Mesenteric fat pad (tissue), 1 donor: ENCODE measurements around the gene AQP2. TPM values are rescaled to one million over a fixed set of nuclear protein-coding genes. Genes with fewer than 3 reads are reported as not detected.
A peak's percentile ranks its signal among the peaks of the same experiment; 100 is the strongest.

Experiments
- DNase-seq: peaks from one replicate; pipeline ENCODE4 v3.0.0-alpha.2; 2020; ENCODE audit warnings: low spot score
- total RNA-seq: library from RNA; stranded (reverse); fragmentation: NEBNext Ultra II Directional; extraction: Animal tissue kit (Norgen Biotek cat#: 25700); gene quantifications from one replicate; pipeline ENCODE4 v1.2.1, GENCODE V29; 2021
- donor health status: DM: yes; HTN: yes; CAD: no.

The AQP2 gene
- total RNA-seq, 1 donor from 2014 or later: not detected

DNA sequence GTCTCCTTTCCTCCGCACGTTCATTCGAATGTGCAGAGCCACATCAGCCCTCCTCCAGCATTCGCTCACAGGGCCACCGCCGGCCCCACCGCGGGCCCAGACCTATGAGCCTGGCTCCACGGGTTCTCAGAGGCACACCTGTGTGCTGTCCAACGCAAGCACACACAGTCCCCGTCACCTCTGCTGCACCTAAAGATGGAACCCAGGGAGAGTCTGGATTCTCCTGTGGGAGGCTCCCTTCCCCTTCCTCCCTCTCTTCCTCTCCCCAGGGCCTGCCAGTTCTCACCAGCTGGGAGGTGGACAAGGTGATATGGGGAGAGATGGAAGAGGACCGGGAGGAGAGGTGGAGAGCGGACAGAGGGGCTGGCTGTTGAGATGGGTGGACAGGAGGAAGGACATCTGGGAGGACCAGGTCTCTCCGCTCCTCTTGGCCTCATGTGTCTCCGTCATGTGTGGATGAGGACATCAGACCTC, 17.3 kb downstream of the AQP2 start:
- no peak for DNase-seq

DNA sequence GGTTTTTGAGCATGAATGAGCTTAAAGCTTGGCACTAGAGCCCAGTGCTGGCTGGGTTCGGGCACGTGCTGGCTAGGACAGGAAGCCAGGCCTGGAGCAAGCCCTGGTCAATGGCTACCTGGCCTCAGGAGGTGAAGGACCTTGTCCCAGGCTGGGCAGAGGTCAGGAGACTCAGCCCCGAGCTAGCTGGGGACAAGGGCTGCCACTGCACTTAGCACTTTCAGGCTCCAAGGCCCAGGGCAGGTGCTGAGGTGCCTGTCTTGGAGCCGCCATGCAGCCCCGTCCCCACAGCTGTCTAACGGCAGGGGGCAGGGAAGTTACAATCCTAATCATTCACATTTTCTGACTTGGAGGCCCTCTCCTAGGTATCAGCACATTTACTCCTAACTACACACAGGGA, 17.9 kb downstream of the AQP2 start:
- DNase-seq: no peak

DNA sequence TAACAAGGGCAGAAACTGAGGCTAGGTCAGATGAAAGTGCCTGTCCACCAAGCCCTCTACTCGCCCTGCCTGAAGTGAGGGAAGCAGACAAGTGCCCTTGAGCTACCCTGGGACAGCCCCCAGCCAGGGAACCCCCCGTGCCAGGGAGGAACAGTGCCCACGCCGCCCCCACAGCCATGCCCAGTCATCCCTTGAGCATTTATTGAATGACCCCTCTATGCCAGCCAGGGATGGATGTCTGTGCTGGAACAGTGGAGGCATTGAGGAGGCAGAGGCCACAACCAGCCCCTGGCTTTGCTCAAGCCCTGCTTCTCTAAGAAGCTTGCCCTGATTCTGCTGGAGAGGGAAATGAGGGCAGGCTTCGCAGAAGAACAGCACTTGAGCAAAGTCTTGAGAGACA, 18.5 kb downstream of the AQP2 start:
- no peak for DNase-seq

DNA sequence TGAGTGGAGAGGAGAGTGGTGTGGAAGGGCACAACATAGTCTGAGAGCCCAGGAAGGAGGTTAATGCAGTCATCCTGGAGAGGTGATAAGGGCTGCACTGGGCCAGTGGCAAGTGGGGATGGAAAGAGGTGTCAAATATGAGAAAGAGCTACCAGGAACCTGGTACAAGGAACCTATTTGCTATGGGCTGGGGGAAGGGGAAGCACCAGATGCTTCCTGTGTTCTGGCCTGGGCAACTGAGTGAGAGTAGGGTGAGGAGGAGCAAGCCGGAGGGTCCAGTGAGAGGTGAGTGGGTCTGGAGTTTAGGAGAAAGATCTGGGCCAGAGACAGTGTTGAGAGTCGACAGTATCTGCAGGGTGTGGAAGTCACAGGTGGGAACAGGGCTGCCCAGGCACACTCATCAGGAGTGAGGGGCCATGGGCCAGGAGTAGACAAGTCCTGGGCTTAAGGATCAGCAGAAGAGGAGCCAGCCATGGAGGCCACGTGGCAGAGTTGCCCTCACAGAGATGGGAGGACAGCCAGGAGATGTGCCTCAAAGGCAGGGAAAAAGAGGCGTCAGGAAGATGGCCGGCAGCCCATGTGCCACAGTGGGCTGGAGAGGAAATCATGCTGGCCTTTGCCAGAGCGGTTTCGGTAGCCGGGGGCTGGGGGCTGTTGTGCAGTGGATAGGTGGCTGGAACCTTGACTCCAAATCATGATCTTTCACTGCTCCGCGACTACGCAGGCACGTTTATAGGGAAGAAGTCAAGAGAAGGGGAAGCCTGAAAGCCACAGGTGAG, 19.3 kb downstream of the AQP2 start:
- DNase-seq: peak; percentile 89

DNA sequence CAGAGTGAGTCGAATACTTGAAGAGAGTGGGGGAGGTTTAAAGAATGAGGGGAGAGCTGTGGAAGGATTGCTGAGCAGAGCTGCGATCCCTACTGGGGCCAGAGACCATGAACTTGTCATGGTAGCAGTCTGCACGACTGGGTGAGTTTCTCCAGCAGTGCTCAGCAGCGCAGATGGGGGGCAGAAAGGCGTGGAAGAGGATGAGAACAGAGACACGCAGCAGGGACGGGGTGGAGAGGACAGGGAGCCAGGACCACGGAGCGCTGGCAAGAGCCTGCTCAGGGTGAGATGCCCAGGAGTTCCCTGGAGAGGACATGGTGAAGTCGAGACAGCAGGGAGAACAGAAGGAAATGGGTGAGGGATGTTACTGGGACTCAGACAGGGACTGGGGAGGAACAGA, 20.1 kb downstream of the AQP2 start:
- no peak for DNase-seq

DNA sequence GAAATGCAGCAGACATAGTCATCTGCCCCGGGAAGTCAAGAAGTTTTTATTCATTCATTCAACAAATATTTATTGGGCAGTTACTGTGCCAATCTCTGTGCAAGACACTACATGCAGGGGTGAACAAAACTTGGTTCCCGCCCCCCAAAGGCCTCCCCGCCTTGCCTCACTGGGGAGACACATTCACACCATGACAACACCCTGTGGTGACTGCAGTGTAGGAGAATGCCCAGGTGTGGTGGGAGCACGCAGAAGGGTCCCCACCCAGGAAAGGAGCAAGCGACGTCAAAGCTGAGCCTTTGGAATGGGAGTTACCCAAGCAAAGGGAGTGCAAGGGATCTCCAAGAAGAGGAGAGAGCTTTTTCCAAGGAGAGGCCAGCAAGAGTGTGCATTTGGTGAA, 20.6 kb downstream of the AQP2 start:
- DNase-seq: no peak

DNA sequence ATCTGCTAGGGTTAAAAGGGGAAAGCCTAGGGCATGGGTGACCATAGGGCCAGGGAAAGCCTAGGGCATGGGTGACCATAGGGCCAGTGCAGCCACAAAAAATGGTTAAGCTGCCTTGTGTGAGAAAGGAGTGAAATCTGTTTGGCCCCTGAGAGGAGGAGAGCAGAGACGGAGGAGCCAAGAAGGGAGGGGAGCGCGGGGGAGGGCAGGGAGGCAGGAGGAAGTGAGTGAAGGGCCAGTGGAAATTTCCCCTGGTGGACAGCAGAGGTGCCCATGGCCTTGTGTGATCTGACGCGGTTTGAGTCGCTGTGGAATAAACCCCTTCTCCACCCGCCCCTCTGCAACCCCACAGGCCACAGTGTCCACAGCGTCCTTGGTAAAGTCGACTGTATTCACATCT, 21.6 kb downstream of the AQP2 start:
- DNase-seq: no peak

DNA sequence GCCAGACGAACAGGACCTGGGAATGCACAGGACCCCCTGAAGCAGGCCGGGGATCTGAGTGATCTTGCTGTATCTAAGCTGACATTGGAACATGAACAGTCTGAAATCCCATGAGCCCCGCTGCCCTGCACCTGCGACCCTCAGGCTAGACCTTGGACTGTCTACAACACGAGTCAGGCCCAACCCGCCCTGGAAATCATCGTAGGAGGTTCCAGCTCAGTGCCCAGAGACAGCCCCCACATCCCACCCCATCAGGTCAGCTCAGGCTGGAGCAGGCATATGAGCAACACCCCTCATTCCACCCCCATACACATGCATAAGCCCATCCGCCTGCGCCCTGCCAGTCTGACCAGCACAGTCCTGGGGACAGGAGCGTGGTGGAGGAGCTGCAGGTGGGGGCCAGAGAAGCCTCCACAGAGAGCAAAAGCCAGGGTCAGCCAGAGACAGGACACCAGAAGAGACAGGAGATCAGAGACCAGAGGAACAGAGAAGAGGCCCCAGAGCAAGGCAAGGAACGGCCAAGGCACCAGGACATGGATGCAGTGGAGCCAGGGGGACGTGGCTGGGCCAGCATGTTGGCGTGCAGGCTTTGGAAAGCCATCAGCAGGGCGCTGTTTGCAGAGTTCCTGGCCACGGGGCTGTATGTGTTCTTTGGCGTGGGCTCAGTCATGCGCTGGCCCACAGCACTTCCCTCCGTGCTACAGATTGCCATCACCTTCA, 22.3 kb downstream of the AQP2 start, which contains the start of gene AQP6:
TSS of gene AQP6 (plus strand) at position 307 of the 720 bp plus-strand sequence. CDS start at position 534, 227 bp downstream.
- no peak for DNase-seq

DNA sequence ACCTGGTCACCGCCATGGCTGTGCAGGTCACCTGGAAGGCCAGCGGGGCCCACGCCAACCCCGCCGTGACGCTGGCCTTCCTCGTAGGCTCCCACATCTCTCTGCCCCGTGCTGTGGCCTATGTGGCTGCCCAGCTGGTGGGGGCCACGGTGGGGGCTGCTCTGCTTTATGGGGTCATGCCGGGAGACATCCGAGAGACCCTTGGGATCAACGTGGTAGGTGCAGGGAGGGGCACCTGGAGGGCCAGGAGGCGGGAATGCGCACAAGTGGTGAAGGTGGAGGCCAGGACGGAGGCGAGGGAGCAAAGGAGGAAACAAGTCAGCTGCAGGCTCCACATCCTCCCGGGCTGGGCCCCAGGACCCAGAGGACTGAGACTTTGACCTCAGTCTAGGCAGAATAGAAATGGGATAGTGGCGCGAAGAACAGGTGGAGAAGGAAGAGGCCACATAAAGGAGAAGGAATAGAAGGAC, 22.9 kb downstream of the AQP2 start:
- no peak for DNase-seq

DNA sequence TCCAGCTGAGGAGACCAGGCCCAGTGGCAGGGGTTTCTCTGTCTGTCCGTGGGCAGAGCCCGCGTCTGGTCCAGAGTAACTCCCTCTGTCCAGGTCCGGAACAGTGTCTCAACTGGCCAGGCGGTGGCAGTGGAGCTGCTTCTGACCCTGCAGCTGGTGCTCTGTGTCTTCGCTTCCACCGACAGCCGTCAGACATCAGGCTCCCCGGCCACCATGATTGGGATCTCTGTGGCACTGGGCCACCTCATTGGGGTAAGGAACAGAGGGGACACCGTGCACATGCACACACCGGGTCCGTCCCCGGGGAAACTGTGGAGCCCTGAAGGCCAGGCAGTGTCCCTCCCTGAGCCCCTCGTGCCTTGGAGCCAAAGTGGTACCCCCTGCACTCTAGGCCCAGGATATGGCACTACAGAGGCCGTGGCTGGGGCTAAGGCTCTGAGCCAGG, 23.7 kb downstream of the AQP2 start:
- DNase-seq: no peak

DNA sequence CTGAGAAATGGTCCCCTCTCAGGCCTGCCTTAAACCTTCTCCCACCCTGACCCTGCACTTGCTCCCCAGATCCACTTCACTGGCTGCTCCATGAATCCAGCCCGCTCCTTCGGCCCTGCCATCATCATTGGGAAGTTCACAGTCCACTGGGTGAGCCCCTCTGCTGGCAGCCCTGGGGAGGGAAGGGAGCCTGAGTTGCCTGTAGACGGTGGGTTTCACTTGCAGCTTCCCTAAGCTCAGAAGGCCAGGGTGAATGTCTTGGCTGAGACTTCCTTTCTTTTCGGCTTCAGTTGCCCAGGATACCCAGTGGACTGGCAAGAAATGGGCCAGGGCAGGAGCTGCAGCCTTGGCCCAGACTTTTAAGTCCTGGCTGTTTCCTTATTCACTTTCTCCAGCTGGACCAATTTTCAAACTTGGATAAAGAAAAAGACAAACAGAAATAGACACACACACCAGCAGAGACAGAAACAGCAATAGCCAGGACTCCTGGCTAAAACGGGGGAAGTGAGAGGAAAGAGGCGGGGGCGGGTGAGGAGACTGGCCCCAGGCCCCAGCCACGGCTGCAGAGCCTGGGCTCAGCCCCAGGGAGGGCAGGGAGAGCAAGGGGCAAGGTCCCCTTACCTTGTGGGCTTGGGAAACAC, 24.3 kb downstream of the AQP2 start:
- no peak for DNase-seq

DNA sequence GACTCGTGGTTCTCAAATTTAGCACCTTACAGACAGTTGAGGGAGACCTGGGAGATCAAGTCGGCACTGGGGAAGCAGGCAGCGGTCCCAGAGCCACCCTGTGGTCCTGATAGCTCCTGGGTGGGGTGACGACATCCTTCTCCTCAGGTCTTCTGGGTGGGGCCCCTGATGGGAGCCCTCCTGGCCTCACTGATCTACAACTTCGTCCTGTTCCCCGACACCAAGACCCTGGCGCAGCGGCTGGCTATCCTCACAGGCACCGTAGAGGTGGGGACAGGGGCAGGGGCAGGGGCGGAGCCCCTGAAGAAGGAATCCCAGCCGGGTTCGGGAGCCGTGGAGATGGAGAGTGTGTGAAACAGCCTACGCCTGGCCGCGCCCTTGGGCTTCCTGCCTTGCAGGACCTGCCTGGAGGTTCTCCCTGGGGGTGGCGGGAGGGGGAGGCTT, 24.8 kb downstream of the AQP2 start:
- DNase-seq: no peak

DNA sequence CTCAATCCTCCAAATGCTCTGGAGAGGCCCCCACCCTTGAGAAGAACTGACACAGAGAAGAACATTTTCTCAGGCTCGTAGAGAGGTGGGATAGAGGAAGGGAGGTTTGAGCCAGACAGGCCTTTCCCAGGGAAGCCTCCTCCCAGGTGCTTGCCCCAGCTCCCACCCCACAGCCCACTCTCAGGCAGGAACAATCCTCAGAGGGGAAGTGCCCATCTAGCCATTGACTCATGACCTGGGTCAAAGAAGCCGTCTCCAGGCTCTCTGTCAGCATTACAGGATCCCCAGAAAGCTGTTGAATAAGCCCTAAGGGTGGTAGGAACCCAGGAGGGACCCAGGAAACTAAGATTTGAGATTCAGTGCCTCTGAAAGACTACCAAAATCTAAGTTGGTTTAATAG, 26.0 kb downstream of the AQP2 start:
- DNase-seq: no peak

DNA sequence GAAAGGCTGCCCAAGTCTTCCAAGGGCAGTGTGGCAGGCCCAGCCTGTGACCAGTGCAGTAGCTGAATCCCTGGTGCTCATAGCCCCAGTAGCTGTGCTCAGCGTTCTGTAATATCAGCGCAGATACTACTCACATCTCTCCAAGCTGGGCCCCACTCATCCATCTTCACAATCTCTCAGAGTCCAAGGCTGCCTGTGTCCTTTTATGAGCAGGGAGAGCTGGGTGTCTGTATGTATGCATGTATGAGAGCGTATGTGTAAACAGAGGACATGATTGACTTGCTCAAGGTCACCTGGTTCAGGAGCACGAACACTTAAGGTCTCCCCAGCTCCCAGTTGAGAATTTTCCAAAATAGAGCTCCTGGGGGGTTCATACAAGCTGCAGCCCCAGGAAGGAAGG, 27.6 kb downstream of the AQP2 start:
- DNase-seq: no peak

DNA sequence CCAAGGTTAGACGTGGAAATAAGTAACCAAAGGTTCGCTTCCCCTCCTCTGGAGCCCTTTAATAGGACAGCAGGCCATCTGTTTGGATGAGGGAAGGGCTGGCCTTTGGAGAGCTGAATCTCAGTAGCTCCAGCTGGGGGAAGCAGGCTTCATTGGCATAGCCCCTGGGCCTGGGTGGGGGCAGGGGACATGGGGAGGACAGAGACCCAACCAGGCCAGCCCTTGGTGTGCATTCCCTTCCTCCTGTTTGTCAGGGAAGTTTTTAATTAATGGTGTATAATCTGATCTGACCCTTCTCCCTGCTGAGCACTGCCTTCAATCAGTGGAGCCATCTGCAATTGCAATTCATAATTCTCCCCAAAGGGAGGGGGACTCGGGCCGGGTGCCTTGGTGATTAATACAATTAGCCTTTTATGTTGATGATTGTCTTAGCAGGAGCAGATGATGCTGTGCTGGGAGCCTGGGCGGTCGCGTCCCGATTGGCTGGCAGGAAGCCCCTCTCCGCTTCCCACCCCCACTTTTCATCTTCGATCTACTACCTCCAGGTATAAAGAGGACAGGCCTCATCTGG, 28.6 kb downstream of the AQP2 start:
- DNase-seq: no peak

DNA sequence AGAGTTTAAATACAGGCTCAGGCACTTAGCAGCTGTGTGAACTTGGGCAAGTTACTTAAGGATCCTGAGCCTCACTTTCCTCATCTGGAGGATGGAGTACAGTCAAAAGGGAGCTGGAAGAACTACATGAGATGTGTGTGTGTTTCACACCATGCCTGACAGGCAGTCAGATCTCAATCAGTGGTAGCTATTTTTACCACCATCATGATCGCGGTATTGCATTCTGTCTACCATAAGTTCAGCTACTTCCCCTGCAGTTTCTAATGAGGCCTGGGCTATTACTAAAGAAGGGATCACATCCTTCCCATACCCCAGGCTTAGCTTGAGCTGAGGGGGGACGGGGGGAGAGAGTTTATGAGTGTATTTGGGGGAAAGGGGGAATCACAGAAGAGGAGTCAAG, 29.3 kb downstream of the AQP2 start:
- no peak for DNase-seq

DNA sequence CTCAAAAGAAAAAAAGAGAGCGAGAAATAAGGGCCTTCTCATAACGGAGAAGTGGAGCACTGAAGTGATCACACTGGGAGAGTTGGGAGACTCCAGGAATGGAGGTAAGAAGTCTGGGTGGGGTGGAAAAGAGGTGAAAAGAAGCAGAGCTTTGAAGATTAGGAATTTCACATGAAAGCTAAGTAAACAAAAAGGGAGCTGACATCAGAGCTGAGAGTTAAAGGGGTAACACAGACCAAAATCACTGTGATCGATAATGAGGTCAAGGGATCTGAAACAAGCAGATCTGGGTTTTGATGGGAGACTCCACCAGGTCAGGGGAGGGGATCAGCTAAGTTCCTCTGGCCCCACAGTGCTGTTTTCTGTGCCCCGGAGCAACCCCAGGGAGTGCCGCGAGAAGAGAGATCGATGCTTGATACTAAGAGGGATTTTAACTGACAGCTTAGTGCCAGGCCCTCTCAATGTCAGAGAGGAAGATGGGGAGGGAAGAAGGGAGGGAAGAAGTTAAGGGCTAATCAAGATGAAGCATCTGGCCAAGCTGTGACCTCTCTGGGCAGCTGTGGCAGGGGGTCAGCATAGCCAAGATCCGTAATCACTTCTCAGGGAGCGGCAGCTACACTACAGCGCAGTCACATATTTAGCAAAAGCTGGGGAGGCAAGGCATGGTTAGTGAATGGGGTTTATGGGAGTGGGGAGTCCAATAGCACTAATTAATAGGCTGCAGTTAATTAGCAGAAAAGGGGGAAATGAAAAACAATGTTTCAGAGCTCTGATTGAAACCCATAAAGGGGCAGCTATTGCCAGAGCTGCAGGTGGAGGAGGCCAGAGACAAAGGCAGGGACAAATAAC, 30.2 kb downstream of the AQP2 start:
- DNase-seq: no peak

DNA sequence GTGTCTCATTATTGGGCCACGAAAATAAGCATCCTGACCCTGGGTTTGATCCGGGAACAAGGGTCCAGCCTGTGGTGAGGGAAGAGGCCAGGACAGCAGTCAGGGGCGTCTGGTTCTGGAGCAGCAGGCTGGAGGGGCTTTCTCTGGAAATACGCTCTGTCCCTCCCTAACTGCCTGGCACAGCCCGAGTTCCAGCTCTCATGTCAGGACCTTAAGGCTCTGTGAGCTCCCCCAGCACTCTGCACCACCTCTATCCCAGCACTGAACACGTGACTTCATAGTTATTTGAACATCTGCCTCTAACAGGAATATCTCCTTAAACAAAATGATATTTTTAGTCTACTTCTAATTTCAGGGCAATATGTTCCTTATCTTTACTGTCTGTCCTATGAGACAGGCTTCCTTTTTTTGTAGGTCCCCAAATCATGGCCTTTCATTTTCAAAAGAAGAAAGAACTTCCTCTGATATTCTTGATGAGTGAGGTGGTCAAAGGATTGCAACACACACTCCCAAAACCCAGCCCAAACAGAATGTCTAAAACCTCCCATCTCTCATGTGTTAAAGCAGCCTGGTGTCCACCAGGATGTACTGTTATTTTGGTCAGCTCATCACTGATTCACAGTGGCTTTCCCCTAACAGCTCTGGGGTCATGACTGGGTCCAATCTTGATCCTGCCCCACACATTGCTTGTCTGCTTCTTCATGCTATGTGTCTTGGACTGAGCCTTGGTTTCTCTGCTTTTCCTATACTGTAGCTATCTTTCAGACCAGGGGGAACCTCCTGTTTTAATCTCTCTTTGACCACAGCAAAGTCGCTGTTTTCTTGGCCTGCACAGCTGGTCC, 31.9 kb downstream of the AQP2 start:
- DNase-seq: no peak

DNA sequence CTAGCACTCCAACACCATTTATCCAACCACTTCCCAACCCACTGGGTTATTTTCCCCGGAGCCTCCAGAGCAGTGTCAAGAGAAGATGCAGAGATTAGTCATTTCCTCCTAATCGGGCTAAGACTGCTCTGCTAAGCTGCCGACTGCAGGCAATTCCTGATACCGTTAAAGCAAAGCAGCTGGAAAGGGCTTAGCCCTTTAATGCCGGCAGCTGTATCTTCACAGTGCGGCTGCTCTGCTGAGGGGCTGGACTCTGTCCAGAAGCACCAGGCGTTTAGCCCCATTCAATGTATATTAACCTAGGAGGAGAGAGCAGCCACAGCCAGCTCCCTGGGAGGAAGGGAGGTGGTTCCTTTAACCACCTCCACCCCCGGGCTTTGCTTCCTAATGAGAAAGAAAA, 33.4 kb downstream of the AQP2 start:
- DNase-seq: no peak
